Activated CD4-positive, alpha-beta T cell treated with anti-CD3 and anti-CD28 coated beads for 48 hours (primary cell): Measurements from ENCODE around the gene ARF1.

Experiments used
- DNase-seq: peaks from one replicate; pipeline ENCODE4 v3.0.0-alpha.2; 2020

ARF1 gene

GRCh38 chr1:228088586-228089498, 6.3 kb downstream of the ARF1 start:
- no peak for DNase-seq

GRCh38 chr1:228089519-228090380, 7.2 kb downstream of the ARF1 start:
- no peak for DNase-seq

- no peak for DNase-seq
These were observed 8.1 kb downstream of the ARF1 start for GRCh38 chr1:228090613-228091081.

GRCh38 chr1:228091084-228091483, 8.6 kb downstream of the ARF1 start:
- DNase-seq = no peak

- DNase-seq = no peak
These were observed 10.0 kb downstream of the ARF1 start for GRCh38 chr1:228092342-228093049.

GRCh38 chr1:228093050-228093906, 10.8 kb downstream of the ARF1 start:
- no peak for DNase-seq

GRCh38 chr1:228094432-228095016, 12.0 kb downstream of the ARF1 start:
- DNase-seq = no peak

- DNase-seq = no peak
These were observed 12.7 kb downstream of the ARF1 start for GRCh38 chr1:228095161-228095560.

GRCh38 chr1:228095938-228096337, 13.4 kb downstream of the ARF1 start:
- no peak for DNase-seq

- no peak for DNase-seq
These were observed 14.2 kb downstream of the ARF1 start for GRCh38 chr1:228096416-228097332.

GRCh38 chr1:228097333-228098081, 15.0 kb downstream of the ARF1 start:
- no peak for DNase-seq

GRCh38 chr1:228098323-228098931, 15.9 kb downstream of the ARF1 start:
- no peak for DNase-seq

GRCh38 chr1:228099331-228099732, 16.8 kb downstream of the ARF1 start:
- no peak for DNase-seq

- no peak for DNase-seq
These were observed 18.5 kb downstream of the ARF1 start for GRCh38 chr1:228100822-228101613.

GRCh38 chr1:228101614-228101993, 19.1 kb downstream of the ARF1 start:
- DNase-seq = no peak

- DNase-seq = peak; percentile 70
These were observed 19.7 kb downstream of the ARF1 start for GRCh38 chr1:228101994-228102790.

GRCh38 chr1:228102791-228103620, 20.5 kb downstream of the ARF1 start, which contains the start of gene C1orf35:
TSS of gene C1orf35 (minus strand) at chr1:228103325. CDS start at chr1:228103227, 98 bp downstream.
- DNase-seq = peak; percentile 97
